ENCODE data around the gene INO80B.

- TF ChIP-seq CTCF (conservative IDR thresholded peaks at IDR 0.05 in 1 of 2, IDR thresholded peaks at IDR 0.05 in 1 of 2; ENCODE audit: low read depth in 1 of 2, low read length in 2 of 2) (no peak), EZH2 (IDR thresholded peaks at IDR 0.05; ENCODE audit: low read length, missing control alignments) (no peak)
These were observed 16.6 kb upstream of the INO80B start for GRCh38 chr2:74438248-74438647.

All from fibroblast of lung (primary cell).